ENCODE measurements around the gene CASKIN1.

The CASKIN1 gene

DNA sequence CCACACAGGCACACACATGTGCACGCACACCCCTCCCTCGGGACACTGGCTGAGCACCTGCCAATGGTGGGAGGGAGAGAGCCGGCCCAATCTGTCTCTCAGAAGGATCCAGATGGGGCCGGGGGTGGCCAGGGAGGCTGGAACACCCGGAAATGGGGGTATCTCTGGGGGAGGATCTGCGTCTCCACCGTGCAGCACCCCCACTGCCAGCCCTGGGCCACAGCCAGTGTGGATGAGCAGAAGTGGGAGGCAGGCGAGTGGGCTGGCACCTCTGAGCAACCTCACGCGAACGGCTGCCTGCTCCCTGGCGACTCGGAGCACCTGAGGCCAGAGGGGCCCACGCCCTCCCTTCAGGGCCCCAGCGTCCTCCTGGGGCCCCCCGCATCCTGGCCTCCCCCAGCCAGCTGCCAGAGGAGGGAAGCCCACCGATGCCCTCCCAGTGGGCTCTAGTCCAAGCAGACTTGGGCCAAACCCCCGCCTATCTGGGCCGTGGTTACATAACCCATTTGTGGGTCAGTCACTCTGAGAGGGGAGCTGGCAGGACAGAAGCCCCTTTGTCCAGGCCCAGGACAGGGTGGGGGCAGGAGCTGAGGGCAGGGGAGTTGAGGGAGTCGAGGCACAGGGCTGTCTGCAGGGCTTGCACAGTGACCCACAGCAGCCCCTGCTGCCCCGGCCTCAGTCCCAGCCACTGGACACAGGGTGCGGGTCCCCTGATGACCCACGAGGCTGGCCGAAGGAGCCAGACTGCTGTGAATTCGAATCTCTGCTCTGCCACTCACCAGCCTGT is 5.6 kb downstream of the CASKIN1 start:
- DNase-seq: no peak

DNA sequence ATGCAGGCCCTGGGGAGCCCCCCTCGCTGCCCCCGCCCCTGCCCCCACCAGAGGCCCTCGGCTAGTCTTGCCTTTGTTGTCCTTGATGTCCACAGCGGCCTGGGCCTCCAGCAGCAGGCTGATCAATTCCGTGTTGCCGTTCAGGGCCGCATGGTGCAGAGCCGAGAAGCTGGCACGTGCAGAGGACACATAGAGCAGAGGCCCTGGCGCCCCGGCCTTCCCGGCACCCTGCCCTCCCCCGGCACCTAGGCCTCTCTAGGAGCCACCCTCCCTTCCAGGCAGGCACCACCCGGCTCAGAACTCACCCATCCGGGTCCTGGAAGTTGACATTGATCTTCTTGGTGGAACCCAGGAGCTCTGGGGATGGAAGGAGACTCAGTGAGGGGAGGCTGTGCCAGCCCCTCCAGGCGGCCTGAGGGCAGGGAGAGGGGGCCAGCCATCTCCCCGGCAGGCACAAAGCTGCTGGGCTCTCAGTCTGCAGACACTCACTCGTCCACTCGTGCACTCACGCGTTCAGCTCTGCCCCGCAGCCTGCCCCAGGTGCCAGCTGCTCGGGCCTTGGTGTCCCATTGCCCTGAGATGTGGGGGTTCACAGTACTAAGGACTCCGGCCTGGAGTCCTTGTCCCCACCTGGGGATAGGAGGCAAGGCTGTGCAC is 6.3 kb downstream of the CASKIN1 start:
- no peak for DNase-seq

DNA sequence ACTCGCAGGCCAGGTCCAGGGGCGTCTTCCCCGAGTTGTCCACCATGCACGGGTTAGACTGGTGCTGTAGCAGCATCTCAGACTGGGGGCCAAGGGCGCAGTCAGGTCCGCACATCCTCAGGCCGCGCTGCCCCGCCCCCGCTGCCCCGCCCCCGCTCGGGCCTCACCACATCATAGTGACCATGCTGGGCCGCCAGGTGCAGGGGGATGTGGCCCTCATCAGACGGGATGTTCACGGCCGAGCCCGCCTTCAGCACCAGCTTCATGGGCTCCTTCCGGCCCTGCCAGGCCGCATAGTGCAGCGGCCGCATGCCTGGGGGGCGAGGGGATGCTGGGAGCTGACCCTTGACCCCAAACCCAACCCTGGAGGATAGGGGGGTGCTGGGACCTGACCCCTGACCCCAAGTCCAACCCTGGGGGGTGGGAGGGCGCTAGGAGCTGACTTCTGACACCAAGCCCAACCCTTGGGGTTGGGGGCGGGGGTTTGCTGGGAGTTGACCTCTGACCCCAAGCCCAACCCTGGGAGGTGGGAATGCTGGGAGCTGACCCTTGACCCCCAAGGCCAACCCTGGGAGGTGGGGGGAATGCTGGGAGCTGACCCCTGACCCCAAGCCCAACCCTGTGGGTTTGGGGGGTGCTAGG is 7.0 kb downstream of the CASKIN1 start:
- DNase-seq: no peak

DNA sequence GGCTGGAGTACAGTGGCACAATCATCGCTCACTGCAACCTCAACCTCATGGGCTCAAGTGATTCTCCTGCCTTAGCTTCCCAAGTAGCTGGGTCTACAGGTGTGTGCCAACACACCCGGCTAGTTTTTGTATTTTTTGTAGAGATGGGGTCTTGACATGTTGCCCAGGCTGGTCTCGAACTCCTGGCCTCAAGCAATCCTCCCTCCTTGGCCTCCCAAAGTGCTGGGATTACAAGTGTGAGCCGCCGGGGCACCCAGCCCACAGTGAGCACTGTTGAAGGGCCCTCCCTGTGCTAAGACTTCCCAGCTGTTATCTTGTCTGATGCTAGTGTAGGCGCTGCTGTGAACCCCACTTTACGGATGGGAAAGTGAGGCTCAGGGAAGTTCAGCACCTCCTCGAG is 8.0 kb downstream of the CASKIN1 start:
- no peak for DNase-seq

DNA sequence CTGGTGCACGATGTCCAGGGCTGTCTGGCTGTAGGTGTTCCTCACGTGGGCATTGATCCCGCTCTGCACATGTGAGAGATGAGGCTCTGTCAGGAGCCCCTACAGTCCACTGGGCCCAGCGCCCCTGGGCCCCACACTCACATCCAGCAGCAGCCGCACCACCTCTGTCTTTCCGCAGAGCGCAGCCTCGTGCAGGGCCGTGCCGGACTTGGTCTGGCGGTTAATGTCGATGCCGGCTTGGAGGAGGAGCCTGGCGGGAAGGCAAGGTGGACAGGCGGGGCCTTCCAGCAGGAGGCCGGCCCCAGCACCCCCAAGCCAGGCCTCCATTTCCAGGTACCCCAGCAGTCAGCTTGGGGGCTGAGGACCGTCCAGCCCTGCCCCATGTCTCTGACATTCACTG is 9.2 kb downstream of the CASKIN1 start:
- DNase-seq: no peak

DNA sequence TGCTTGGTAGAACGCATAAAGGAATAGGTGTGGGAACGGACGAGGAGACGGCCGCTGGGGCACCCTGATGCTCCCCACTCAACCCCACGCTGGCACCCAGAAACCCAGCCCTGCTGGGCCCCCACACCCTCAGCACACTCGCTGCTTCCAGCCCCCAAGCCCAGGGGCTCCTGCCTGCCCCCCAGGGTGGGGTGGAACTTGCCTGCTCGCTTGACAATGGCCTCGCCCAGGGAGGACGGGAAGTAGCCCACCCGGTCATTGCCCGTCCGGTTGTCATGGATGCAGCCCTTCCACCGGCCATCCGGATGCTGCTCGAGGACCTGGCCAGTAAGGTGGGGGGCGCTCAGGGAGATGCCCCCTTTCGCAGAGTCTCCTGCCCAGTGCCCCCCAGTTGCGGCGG is 9.9 kb downstream of the CASKIN1 start:
- DNase-seq: no peak

DNA sequence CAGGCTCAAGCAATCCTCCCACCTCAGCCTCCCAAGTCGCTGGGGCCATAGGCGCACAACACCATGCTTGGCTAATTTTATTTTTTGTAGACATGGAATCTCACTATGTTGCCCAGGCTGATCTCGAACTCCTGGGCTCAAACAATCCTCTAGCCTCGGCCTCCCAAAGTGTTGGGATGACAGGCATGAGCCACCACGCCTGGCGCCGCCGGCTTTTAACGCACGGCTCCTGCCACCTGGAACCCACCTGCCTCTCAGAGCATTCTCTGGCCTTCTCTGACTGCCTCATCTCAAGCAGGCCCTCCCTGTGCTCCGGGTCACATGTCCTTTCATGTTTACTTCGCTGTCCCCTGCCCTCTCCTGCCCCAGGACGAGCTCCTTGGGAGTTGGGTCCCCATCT is 10.3 kb downstream of the CASKIN1 start:
- DNase-seq: no peak

DNA sequence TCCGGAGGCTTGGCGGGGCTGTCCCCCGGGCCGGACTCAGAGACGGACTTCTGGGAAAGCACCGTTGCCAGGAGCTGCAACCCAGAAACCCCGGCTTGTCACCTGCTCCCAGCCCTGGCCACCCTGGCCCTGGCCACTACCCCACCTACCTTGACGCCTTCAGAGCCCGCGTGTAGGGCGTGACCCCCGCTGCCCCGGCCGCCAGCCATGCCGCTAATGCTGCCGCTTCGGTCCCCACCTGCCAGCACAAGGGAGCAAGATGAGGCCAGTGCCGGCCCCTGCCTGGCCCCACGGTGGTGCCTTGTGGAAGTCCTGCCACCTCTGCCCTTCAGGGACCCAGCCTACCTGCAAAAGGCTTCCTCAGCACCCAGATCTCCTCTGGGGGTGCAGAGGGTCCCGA is 11.4 kb downstream of the CASKIN1 start:
- no peak for DNase-seq

DNA sequence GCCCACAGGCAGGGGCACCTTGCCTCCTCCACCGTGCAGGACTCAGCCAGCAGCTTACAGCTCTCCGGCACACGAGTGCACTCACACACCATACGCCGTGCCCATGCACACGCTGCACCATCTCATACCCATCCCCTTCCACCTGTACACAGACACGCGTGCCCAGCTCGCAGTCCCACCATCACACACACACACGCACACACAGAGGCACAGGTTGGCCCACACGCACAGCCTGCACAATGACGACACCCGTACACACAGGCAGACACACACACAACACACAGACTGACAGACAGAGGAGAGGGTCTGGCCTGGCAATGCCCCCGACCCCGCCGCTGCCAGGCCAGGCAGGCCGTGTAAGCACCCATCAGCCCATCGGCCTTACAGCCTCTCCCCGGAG is 12.1 kb downstream of the CASKIN1 start:
- DNase-seq: no peak

DNA sequence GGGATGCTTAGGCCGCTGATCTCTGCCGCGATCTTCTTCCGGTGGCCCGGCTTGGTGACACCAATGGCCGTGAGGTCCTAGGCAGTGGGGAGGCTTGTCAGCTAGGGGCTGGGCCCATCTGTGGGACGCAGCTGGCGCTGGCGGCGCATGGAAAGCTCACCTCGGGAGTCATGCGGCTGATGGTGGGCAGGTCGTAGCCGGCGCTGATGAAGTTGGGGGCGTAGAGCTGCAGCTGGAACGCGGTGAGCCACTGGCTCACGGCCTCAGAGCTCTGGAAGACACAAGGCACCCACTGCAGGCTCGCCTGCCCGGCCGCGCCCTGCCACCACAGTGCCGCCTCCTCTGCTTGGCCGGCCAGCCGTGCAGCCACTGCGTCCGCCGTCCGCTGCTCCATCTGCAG is 12.7 kb downstream of the CASKIN1 start:
- no peak for DNase-seq

DNA sequence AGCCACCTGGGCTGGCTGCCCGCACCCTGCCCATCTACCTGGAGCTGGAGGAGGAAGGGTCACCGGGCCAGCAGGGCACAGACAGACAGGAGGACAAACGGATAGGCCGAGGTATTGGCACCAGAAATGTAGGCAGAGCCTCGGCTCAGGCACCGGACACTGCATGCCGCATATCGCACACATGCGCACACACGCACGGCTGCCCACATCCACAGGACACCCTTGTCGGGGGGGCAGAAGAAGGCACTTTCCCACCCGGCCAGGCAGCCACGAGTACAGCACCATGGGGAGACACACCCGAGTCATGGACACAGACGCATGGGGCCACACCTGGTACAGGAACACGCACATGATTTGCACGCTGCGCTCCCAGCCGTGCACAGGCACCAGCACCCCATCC is 14.5 kb downstream of the CASKIN1 start:
- DNase-seq: no peak

DNA sequence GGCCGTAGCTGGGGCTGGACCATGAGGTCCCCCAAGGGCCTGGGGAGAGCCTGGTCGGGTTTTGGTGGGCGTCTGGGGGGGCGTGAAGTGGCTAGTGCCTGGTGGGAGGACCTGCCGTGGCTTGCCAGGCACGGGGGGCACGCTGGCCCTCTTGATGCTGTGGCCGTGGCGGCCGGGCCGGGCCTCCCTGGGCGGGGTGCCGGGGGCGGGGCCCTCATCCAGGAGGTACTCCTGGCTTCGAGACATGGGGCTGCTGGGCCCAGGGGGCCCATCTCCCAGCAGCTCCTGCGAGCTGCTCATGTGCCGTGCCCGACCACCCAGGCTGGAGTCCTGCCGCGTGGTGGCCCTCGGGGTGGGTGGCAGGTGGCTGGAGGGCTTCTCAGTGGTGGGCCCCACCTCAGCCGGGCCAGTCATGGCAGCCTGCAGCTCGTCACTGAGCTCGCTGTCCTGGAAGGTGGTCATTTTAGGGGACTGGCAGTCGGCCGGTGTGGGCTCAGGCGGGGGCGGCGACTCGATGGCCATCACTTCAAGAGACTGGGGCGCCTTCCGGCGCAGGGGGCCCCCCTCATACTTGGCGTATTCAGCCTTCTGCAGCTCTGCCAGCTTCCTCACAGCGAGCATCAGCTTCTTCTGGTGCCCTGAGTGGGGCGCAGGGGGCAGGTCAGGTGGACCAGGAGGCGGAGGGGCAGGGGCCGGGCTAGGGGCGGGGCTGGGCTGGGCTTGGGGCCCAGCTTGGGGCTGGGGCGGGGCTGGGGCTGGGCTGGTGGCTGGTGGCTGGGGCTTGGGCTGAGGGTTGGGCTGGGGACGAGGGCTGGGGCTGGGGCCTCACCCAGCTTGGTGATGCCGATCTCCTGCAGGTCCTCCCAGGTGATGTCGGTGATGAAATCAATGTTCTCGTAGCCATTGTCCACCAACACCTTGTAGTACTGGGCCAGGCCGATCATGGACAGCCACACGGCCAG is 15.2 kb downstream of the CASKIN1 start:
- DNase-seq: no peak

DNA sequence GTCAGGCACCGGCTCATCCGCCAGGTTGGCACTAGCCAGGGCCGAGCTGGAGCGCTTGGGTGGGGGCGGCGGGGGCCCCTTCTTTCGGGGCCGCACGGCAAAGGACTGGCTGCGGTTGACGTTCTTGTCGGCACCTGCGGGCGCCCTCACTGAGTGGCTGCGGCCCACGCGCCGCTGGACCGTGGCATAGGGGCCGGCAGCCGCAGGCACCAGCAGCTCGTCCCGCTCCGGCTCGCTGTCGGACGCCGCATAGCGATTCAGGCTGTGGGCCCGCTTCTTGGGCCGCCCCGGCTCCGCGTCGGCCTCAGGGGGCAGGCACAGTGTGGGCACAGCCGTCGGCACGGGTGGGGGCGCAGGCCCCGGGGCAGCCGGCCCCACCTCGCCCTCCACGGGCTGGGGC is 15.9 kb downstream of the CASKIN1 start:
- DNase-seq: no peak

DNA sequence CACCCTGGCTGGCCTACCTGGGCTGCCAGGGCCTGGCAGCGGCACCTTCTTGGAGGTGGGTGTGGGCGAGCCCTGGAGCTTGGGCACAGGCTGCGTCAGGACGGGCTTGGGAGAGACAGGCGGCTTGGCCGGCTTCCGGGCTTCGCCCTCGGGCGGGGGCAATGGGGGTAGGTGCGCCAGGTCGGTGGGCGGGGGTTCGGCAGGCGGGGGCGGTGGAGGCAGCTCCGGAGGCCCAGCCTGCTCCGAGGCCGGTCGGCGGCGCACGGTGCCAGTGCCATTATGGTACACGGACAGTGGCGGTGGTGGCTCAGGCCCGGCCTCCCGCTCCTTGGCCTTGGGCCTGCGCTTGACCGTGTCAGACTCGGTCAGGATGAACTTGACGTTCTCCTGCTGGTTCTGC is 16.8 kb downstream of the CASKIN1 start:
- DNase-seq: no peak

DNA sequence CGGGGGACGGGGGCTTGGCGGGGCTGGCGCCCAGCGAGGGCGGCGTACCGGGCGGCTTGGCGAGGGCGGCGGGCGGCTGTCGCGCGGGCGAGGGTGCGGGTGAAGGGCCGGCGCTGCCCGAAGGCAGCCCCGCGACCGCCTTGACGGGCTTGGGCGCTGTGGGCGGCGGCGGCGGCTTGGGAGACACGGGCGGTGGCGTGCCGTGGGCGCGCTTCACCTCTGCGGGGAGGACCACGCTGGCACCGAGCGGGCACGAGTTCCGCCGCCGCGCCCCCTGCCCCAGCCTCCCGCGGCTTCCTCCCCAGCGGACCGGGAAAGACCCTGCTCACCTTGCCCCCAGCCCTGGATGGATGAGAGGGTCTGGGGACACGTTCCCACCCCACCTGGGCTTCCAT is 17.3 kb downstream of the CASKIN1 start:
- DNase-seq: no peak

DNA sequence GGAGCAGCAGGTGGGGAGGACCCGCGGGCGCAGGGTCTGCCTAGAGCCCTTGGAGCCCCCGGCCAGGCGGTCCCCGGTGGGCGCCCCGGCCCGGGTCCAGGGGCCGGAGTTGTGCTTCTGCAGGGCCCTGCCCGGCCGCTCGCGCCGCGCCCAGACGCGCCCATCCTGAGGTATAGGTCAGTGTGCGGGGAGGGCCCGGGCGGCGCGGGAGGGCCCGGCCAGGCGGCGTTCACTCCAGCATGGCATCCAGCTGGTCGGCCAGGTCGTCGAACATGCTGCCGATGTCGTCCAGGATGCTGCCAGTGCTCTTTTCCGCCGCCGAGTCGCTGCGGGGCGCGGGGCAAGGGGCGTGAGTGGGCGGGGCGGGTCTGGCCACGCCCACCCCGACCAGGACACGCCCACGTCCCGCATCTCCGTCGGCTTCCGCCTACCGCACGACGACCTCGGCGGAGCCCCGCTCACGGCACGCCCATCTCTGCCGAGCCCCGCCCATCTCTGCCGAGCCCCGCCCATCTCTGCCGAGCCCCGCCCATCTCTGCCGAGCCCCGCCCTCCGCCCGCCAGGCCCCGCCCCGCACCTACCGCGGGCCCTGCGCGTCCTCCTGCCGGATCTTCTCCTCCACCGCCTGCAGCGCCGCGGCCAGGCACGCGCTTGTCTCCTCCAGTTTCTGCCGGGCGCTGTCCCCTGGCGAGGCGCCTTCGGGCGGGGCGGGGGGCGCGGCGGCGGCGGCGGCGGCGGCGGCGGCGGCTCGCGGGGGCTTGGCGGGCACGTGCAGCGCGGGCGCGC is 17.9 kb downstream of the CASKIN1 start:
- DNase-seq: peak; percentile 15

DNA sequence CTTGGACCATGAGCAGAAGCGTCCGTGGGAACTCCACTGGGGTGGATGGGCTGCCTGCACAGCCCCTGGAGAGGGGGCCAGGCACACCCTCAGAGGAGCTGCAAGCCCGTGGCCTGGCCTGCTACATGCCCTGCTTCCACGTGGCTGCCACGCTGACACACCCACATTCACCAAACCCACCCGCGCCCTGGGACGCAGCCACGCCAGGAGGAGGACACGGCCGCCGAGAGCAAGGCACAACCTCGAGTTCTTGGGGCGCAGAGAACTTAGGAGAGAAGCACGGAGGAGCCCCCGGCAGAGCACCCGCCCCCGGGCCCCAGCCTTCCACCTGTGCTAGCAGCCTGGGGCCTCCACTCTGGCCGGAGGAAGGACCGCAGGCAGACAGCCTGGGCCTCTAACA is 18.8 kb downstream of the CASKIN1 start:
- no peak for DNase-seq

DNA sequence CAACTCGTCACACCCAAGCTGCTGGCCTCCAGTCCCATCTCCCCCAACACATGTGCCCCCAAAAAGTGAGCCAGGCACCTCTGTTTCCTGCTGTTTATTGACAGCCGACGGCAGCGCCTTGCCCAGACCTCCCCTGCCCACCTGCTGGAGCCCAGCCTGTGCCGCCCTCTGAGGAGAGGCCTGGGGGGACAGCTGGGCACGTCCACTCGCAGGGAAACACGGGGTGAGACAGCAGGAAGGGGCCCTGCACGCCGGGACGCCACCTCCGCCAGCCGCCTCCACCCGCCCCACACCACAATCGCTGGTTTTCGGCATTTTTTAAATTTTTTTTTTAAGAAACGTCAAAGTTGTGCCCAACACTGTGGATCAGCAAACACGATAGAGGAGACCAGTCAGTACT is 19.3 kb downstream of the CASKIN1 start:
- DNase-seq: no peak

DNA sequence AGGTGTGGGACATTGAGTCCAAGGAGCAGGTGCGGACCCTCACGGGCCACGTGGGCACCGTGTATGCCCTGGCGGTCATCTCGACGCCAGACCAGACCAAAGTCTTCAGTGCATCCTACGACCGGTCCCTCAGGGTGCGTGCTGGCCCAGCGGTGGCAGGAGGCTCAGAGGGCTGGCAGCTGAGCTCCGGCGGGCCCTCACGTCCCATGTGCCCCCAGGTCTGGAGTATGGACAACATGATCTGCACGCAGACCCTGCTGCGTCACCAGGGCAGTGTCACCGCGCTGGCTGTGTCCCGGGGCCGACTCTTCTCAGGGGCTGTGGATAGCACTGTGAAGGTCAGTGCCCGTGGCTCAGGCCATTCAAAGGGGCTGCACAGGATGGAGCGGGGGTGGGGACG is 20.4 kb downstream of the CASKIN1 start:
- DNase-seq: no peak

DNA sequence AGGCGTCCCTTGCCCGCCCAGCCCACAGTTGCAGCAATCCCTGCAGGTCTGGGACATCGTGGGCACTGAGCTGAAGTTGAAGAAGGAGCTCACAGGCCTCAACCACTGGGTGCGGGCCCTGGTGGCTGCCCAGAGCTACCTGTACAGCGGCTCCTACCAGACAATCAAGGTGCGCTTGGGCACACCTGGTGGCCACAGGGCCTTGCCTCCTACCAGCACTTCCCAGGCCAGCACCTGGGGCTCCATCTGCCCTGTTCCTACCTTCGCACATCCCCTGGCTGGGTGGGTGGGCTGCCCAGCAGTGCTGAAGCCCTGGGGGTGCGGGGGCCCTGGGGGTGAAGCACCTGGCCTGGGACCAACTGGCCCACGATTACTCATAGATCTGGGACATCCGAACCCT is 21.0 kb downstream of the CASKIN1 start:
- DNase-seq: no peak

DNA sequence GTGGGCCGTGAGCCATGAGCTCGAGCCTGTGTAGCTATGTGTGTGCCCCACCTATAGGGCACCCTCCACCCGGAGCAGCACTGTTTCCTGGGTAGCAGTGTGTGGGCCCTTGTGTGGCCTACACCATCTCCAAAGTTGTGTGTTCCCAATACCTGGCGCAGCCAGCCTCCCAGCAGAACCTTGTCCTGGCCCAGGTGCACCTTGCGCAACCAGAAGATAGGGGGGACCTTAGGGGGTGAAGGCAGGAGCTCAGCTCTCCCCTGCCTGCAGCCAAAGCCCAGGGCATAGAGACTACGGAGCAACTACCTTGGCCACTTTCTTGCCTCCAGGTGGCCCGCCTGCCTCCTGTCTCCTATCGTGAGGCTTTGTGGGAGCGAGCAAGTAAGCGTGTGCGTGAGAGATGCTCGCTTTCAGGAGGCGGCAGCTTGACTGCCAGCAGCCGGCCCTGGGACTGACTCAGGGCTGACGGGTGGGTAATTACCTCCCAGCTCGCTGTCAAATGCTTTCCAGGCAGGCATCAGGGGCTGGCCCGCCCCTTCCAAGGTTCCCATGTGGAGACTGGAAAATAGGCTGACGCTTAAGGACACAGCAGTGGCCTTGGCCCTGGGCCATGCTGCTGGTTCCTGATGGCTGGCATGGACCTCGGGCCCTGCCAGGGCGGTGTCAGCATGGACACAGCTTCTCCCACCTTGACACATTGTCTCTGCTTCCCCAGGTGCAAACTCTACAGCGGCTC is 21.8 kb downstream of the CASKIN1 start:
- no peak for DNase-seq

DNA sequence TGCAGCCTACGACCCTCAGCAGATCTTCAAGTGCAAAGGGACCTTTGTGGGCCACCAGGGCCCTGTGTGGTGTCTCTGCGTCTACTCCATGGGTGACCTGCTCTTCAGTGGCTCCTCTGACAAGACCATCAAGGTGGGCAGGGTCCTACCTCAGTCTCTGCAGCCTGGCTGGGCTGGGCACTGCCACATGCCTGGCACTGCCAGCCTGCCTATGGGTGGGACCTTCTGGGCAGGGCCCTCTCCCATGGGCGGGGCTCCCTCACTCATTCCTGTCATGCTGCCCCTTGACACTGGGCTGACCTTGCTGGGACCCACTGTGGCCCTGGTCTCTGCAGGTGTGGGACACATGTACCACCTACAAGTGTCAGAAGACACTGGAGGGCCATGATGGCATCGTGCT is 22.5 kb downstream of the CASKIN1 start:
- DNase-seq: no peak
